HG03280 (cell line): ENCODE results near the gene NSG1.
A peak's percentile ranks its signal among the peaks of the same experiment; 100 is the strongest.

Source experiments
- ATAC-seq: cut with Tn5 transposase; IDR thresholded peaks from one replicate; pipeline ENCODE4 v1.9.1; 2021; ENCODE audit warnings: mild to moderate bottlenecking, moderate library complexity; ENCODE audit not compliant: unreplicated experiment

NSG1 gene

DNA sequence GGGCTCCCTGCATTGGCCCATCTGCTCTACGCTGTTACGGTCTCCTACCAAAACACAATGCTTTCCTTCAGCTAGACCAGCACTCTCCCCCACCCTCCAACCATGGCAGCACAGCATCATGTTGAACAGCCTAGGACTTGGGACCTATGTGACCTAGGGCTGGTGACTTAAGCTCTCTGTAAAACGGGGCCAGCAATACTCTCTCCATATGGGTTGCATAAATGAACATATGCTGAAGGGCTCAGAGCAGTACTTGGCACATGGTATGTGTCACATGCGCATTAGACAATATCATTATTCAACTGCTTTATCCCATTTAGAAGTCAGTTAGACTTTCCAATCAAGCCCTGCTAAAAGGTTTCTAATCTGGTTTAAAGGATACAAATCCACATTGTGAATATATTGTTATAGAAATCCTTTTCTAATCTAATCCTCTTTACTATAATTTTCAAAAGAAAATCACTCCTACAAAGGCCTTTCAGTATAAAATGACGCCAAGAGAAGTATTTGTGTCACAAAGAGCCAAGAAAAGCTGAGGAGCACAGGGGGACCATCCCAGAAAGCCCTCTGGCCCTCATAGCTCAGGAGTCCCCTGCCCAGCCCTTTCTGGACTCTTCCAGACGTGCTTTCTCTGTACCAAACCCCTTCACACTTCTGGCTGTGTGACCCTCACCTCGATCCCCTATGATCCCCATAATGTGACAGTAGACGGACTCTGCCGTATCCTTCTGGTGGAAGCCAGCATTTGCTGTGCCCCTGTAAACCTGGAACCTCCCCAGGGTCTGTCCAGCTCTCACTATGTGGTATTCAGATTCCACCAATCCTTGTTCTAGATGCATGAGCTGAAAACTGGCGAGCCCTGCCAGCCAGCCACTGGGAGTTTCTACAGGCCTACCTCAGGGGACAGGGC lies 42.3 kb downstream of the NSG1 start:
- no peak for ATAC-seq

DNA sequence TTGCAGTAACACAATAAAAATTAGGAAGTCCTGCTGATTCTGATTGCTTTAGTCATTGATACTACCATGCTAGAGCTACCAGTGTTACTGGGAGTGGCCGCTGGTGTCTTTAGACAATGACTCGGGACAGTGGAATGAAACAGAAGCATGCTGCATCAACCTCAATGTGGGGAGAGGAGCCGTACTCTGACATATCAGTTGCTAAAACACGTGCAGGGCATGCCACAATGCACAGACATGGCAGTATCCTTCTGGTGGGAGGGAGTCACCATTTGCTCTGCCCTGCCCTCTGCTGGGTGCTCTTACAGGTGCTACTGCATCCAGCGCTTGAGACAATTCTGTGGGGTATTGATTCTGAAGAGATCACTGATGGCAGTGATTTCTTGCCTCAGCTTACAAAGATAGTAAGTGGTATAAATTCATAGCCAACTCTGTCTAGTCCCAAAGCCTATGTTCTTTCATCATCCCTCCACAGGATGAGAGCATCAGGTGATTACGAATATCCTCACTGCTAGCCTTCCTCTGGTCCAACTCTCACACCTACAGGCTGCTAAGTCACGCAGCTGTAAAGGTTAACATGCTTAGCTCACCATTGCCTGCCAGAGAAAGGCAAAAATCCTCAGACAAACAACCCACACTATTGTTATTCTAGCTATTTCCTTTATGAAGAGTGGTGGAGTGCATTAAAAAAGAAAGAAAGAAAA lies 43.7 kb downstream of the NSG1 start:
- ATAC-seq: no peak

DNA sequence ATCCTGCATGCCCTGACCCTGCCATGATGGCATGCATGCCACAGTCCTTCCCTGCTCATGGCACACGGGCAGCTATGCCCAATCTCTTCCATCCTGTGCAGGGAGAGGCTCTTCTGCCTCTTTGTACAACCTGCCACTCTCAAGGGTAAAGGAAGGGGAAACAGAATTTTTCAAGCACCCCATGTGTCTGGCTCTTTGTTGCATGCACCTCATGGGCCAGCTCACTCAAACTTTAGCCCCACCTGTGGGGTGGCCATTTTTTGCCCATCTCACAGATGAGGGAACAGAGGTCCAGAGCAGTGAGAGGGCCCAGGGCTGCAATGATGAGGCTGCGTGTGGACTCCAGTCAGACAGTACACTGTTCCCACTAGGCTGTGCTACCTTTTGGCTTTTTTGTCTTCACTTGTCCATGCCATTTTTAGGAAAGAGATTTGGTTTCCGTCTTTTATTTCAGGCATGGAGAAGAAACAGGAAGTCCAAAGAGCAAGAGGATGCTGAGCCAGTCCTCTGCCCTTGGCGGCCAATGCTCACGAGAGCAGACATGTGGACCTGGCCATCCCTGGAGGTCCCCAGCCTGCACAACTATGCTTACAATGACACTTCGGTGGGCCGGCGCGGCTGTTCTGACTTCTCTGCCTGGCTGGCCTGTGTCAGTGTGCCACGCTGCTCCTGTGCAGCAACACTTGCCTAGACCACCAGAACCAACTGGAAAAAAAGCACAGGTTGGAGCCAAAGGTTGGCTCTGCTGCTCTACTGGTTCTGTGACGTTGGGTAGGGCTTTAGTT lies 45.6 kb downstream of the NSG1 start:
- no peak for ATAC-seq

DNA sequence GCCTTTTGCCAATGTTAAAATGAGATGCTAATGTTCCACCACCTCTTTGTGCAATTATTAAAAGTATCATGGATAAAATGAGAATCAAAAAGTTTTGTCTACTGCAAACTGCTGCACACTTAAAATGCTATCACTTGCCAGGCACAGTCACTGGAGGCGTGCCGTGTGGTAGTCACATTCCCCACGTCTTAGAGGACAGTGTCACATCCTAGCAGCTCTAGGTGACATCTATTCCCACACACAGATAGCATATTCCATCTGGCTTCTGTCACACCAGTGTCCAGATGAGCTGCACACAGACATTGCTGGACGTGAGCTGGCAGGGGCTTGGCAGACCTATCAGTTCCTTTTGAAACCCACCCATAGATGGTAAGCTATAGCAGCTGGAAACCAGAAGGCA lies 47.0 kb downstream of the NSG1 start:
- ATAC-seq: no peak

DNA sequence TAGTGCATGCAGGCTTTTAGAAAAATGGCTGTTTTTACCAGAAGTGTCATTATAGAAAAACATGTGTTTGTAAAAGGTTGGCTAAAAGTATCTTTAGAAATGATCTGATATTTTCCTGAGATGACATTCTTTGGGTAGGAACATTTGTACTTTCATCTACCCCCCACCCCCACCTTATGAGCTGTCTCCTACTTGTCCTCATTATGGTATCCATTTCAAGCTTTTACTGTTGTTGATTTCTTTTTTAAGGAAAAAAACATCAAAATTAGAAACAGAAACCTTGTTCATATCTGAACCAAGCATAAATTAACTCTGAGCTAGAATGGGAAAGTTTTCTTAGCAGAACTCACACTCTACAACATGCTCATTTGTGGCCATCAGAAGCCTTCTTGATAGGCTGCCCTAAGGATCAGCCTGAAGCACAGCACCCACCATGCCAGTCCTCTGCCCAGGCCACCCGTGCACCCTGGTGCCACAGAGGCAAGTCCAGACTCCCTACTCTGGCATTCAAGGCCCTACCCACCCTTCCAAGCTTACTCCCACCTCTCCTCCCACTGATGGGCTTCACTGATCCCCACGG lies 49.4 kb downstream of the NSG1 start:
- no peak for ATAC-seq

DNA sequence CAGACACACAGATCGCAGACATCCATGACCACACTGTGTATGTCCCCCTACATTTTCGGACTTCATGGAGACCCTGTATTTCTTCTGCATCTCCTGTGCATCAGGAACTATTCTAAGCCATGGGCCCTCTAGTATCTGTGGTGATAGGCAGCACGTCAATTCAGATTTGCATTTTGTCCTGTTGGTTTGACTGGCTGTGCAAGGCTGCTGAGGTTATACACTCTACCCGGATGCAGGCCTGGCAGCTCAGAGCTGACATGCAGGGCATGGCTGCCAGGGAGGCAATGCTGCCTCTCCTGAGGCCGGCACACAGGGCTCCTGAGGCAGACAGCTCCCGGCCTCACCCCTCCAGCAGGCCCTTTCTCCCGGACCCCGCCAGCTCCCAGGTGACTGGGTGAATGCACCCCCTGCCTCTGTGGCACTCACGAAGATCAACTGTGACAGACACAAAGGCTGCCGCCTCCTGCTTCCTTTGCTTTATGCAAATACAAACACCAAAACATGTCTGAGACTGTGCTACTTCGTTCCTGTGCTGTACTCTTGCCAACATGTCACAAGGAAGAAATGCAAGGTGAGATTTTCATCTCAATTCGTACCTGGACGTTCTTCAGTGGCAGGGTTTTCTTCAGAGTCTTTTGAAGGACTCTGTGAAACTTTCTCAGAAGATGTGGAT lies 51.0 kb downstream of the NSG1 start:
- ATAC-seq: no peak

DNA sequence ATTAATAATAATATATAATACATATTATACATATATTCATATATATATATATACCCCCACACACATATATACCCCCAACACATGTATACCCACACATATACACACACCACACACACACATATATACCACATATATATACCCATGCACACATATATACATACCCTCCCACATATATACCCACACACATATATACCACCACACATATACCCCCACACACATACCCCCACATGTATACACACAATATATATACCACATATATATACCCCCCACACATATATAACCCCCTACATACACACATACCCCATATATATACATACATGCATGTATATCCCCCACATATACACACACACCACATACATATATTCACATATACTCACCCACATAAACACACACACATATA lies 52.0 kb downstream of the NSG1 start:
- no peak for ATAC-seq

DNA sequence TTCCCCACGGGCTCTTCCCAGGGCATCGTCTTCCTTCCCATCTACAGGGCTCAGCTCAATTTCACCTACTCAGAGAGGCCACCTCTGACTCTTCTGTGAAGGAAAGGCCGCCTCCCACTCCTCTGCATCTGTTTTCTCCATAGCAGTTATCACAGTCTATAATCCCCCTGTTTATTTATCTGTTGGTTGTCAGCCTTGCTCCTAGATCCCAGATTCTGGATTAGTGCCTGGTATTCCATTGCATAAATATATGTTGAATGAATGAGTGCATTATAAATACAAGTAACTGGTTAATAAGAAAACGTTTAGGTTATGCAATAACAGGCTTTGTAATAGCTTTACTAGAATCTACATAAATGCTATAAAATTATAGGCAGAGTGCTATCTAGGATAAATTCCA lies 52.9 kb downstream of the NSG1 start:
- ATAC-seq: no peak

DNA sequence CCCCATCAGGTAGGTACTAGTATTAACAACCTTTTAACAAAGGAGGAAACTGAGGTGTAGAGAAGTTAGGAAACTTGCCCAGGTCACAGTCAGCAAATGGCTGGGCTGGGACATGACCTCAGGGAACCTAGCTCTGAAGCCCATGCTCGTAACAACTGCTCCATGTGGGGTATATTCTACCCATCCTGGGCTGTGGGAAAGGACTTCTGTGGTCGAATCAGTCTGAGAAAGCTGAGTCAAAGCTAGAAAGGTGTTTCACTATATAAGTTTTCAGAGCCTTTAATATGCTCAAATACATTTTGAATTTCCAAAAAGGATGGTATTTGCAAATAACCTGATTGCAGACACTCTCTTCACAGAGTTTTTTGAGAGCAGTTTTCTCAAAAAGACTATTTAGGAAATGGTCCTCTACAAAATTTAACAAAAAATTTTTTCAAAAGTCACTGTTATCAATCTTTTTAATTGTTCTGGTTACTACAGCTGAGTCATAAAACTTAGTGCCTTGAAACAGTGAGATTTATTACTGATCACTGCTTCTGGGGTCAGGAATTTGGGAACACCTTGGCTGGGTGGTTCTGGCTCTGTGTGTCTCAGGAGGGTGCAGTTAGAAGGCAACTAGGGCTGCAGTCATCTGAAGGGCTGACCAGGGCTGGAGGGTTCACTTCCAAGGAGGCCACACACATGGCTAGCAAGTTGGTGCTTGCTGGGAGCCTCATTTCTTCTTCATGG lies 53.6 kb downstream of the NSG1 start:
- no peak for ATAC-seq

DNA sequence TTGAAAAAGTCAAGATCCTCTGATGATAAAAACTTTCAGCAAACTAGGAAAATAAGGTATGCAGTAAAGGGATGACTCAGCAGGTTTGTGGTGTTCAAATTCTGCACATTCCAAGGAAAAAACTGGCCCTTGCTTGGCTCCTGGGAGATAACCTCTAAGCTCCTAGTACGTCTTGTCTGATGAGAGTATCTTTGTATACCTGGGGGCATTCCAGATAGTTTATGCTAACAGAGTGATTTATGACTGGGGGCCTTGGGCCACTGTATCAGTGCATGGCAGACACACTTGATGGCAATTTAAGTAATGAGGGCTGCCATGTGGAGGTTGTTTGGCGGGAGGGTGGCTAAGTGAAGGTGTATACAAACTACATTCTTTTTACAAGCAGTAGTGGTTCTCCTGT lies 56.9 kb downstream of the NSG1 start:
- ATAC-seq: no peak

DNA sequence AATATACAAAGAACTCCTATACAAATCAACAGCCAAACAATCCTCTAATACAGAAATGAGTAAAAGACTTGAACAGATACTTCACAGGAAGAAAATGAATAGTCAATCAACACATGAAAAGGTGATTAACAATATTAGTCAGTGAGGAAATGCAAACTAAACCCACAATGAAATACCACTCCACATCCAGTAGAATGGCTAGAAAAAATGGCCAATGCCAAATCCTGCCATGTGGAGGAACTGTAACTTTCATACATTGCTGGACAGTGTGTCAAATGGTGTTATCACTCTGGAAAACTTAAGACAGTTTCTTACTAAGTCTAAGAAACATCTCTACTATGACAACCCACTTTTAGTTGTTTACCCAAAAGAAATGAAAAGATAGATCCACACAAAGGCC lies 59.5 kb downstream of the NSG1 start:
- ATAC-seq: no peak

DNA sequence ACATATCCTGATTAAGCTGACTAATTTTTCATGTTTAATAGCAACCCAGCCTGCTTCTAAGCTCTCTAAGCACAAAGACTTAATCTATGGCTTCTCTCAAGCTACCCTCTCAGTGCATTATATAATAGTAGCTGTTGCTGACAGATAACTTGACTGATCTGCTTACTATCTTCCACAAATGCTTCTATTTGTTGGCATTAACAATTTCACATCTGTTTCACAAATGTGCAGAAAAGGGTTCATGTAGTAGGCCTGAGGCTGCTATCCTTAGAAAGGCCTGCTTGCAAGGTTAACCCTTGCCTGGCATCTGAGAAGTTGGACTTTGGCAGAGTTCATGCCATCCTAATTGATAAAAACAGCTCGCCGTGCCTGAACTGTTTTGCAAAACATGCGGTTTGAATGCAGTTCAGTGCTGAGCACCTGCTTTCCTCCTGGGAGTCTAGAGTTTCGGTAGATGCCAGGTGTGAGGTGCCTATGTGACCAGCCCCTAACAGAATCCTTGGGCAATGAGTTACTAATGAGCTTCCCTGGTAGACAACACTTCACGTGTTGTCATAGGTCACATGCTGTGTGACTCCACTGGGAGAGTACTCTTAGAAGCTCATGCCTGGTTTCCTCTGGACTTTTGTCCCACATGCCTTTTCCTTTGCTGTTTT lies 68.4 kb downstream of the NSG1 start:
- peak; percentile 47 for ATAC-seq

DNA sequence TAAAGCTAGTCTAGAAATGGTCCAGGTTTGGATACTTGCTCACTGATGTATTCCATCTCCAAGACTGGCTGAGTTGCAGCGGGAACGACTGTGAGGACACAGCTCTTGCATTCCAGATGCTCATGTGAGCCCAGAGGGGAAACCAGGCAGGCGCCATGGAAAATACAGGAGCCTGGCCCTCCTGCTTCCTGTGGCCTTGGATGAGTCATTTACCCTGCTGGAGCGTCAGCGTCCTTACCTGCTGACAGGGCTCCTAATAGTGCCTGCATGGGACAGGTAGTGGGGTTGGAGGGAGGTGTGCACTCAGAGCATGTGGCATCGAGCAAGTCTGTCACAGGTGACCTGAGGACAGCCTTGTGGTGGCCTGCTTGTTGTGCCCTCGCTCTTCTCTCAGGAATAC lies 69.4 kb downstream of the NSG1 start:
- ATAC-seq: no peak

DNA sequence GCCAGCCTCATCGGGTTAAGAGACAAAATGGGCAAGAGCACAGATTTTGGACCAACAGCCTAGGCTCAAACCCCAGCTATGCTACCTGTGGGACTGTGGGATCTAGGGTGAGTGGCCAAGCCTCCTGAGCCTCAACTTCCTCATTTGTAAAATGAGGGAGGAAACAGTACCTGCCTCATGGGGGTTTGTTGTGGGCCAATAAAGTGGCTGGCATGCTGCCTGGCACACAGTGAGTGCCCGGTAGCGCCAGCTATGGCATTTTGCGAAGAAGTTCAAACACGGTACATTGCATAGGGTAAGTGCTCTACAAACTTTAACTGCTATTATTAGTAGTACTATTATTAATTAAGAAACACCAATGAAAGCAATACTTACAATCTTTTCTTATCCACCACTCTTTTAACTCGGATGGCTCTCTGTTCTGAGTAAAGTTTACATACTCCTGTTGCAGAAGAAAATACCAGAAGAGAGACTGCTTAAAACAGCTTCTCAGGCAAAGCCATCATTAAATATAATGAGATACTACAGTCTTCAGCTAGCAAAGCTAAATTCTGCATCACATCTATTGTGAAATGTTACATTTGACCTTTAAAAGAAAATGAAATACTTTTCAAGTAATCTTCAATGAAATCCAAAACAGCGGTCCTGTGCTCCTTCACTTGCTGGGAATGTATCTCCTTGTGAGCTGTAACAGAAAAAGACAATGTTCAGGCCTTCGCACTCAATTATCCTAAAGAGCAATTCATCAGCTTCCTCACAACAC lies 70.1 kb downstream of the NSG1 start:
- ATAC-seq: no peak

DNA sequence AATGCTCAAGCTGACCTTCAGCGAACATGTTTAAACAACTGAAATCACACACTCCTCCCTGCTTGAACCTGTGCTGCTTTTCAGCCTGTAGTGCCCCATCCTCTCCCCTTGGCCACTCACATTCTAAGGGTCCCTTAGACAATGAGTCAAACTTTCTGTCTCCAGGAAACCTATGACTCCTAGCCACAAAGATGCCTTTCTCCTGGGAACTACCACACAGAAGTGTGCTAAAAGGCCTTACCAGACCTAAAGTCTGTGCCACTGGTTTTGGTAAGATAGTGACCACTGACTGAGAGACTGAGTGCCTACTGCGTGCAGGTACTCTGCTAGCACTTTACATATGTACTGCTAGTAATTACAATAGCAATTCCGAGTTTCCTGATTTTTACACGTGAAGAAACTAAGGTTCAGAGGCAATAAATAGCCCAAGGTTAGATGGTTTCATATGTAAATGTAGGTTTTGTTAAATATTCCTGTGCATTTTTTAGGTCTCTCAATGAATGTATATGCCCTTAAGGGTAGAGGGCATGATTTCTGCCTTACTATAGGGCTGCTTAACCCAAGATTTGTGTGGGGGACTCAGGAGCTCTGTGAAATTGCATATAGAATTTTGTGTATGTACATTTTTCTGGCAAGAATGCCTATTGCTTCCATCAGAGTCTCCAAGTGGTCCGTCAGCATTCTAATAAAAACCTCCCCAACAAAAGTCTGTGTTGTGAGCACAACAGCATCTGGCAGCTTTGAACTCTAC lies 71.1 kb downstream of the NSG1 start:
- no peak for ATAC-seq

DNA sequence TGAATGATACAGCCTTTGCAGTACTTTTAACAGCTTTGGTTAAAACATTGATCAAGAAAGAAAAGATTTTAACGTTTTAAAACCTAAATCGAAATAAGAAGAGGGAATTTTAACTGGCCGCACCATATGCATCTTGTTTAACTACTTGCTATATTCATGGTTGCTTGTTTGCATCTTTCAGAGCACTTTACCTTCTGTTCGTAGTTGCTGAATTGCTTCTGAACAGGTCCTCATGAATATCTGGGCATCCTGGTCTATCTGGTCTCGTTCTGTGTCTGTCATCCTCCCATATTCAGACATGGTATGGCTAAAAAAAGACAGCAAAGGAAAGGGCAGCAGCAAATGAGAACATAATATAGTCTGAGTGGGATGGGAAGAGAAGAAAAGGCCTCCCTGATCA lies 72.3 kb downstream of the NSG1 start:
- no peak for ATAC-seq

DNA sequence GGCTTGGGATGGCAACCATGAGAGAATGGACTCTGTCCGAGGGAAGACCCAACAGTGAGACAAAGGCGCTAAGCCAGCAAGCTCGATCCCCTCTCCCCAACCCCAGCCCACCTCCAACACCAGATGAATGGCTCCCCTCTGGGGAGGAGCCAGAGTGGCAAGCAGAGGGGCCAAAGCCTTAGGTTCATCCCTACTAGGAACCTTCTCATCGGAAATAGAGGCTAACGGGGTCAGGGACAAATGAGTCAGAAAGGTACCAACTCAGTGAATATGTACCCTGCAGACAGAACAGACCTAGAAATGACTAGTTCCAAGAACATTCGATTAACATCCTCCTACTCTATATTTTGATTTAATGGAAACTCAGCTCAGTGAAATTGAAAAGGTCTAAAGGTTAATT lies 73.9 kb downstream of the NSG1 start:
- ATAC-seq: no peak

DNA sequence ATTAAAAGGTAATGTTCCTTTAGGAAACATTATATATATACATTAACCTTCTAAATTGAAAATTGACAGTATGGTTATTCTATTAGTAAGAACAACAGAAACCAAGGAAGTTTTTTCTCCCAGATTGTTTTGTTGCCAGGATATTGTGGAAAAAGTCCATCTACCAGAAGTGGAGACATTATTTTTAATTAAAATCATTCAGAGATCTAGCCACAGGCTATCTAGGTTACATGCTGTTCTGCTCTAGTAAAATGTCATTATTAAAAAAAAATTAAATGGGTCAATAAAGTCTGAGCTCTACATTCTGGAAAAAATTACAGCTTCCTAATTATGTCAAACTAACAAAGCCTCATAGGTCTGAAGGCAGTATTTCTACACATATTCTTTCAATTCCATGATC lies 74.3 kb downstream of the NSG1 start:
- ATAC-seq: no peak
